Uterus (tissue), 2 donors: ENCODE measurements around the gene SV2C.

Source experiments
- POLR2A ChIP-seq, 2 donors: fragments of 450-650 bp; IDR thresholded peaks; one replicate each; pipeline ENCODE4 v1.6.1; 2016; ENCODE audit warnings: antibody characterized with exemption in 2 of 2, mild to moderate bottlenecking in 1 of 2, moderate library complexity in 1 of 2
- TF ChIP-seq, protein P1 (sequence below), 4 experiments: fragments of 200-600 bp in 2 of 4; fragments of 450-650 bp in 2 of 4; sonication (generic) in 2 of 4; IDR thresholded peaks; one replicate each; pipeline ENCODE4 v1.5.1; 2016 to 2019; ENCODE audit warnings: antibody characterized with exemption in 4 of 4, mild to moderate bottlenecking in 2 of 4, moderate library complexity in 1 of 4

DNA sequence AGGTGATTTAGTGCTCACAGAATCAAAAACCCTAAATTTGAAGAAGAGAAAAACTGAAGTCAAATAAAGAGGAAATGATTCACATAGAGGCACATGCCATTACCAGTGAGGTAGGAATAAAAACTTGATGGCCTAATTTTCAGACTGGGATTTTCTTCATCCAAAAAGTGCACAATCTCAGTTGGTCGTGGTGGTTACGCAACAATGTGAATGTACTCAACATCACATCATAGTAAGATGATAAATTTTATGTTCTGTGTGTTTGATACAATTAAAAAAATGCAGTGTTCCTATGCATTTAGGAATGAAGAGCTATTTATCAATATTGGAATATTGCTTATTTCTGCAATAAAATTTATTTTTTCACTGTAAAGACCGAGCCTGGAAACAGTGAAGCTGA lies 60.7 kb downstream of the SV2C start:
- TF ChIP-seq, protein P1, sequence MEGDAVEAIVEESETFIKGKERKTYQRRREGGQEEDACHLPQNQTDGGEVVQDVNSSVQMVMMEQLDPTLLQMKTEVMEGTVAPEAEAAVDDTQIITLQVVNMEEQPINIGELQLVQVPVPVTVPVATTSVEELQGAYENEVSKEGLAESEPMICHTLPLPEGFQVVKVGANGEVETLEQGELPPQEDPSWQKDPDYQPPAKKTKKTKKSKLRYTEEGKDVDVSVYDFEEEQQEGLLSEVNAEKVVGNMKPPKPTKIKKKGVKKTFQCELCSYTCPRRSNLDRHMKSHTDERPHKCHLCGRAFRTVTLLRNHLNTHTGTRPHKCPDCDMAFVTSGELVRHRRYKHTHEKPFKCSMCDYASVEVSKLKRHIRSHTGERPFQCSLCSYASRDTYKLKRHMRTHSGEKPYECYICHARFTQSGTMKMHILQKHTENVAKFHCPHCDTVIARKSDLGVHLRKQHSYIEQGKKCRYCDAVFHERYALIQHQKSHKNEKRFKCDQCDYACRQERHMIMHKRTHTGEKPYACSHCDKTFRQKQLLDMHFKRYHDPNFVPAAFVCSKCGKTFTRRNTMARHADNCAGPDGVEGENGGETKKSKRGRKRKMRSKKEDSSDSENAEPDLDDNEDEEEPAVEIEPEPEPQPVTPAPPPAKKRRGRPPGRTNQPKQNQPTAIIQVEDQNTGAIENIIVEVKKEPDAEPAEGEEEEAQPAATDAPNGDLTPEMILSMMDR (IDR thresholded peaks at IDR 0.05), result no peak
- no peak for TF ChIP-seq POLR2A (IDR thresholded peaks at IDR 0.05)
